OCI-LY3 (cell line): ENCODE data around the gene NRSN2.
"Not testable (repeated sequence)": the region's sequence is repeated elsewhere in the genome, so short reads cannot be mapped to it uniquely, and the experiment has no call there.

Source experiments
- EZH2phosphoT487 ChIP-seq: fragments of 200-600 bp; shearing (Covaris generic); IDR thresholded peaks from 2 replicates; pipeline ENCODE4 v1.6.1; 2018; ENCODE audit warnings: antibody characterized with exemption, mixed run types, low read depth
- TF ChIP-seq, protein P1 (sequence below): fragments of 200-600, 300-600 bp; sonication (generic); IDR thresholded peaks from 2 replicates; pipeline ENCODE4 v1.5.1; 2014; ENCODE audit warnings: antibody characterized with exemption, low read length, low read depth

DNA sequence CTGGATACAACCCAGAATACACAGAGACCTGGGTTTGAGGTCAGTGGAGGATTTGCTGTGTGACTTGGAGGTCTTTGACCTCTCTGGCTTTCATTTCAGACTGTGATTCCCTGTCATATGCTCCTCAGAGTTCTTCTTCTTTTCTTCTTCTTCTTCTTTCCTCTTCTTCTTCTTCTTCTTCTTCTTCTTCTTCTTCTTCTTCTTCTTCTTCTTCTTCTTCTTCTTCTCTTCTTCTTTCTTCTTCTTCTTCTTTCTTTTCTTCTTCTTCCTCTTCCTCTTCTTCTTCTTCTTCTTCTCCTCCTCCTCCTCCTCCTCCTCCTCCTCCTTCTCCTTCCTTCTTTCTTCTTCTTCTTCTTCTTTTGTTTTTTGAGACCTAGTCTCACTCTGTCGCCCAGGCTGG, 10.9 kb upstream of the NRSN2 start:
- TF ChIP-seq, protein P1, sequence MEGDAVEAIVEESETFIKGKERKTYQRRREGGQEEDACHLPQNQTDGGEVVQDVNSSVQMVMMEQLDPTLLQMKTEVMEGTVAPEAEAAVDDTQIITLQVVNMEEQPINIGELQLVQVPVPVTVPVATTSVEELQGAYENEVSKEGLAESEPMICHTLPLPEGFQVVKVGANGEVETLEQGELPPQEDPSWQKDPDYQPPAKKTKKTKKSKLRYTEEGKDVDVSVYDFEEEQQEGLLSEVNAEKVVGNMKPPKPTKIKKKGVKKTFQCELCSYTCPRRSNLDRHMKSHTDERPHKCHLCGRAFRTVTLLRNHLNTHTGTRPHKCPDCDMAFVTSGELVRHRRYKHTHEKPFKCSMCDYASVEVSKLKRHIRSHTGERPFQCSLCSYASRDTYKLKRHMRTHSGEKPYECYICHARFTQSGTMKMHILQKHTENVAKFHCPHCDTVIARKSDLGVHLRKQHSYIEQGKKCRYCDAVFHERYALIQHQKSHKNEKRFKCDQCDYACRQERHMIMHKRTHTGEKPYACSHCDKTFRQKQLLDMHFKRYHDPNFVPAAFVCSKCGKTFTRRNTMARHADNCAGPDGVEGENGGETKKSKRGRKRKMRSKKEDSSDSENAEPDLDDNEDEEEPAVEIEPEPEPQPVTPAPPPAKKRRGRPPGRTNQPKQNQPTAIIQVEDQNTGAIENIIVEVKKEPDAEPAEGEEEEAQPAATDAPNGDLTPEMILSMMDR = not testable (repeated sequence)
- not testable (repeated sequence) for TF ChIP-seq EZH2phosphoT487
